ENCODE results near the gene CLNK. TPM values are rescaled to one million over a fixed set of nuclear protein-coding genes. Genes with fewer than 3 reads are reported as not detected.

Gene CLNK
- polyA plus RNA-seq, 1 of the 3 experiments (the other 2 are of a cell fraction) = not detected

GRCh38 chr4:10620935-10621488 lies 63.6 kb downstream of the CLNK start:
- WGBS (ENCODE audit: low lambda C conversion rate) = 25% methylated on average over 13 of the region's 13 CpGs
- POLR2A ChIA-PET = no interaction called here
- CTCF ChIA-PET = no interaction called here

GRCh38 chr4:10619855-10620254 lies 64.7 kb downstream of the CLNK start:
- ChIA-PET POLR2A (no interaction called here), CTCF (interaction anchor here (0.8 kb wide), 1 partner anchor 21 kb away, joined by 3 read pairs; no protein-coding TSS in a partner anchor)
- Histone ChIP-seq H3K27ac (ENCODE audit: low read depth in 2 of 2, low read length in 1 of 2) (no peak overlapping the region), H3F3A (replicated peaks; ENCODE audit: insufficient read depth) (no peaks in the 10 kb centered on the region), H3K27me3 (ENCODE audit: insufficient read depth) (no peaks in the 10 kb centered on the region), H3K9me2 (no peaks in the 10 kb centered on the region), H3K4me1 (ENCODE audit: control insufficient read depth in 1 of 2, insufficient read depth in 2 of 2, low read depth in 1 of 2, low read length in 1 of 2) (no peaks in the 10 kb centered on the region), H2AFZ (ENCODE audit: low read depth) (no peak overlapping the region), H3K79me2 (ENCODE audit: insufficient read depth) (no peaks in the 10 kb centered on the region), H4K20me1 (ENCODE audit: insufficient read depth) (no peaks in the 10 kb centered on the region), H3K36me3 (replicated peaks in 1 of 2; ENCODE audit: control insufficient read depth in 1 of 2, insufficient read depth in 2 of 2, low read length in 1 of 2) (no peaks in the 10 kb centered on the region), H3K4me3 (ENCODE audit: low read depth in 2 of 2, low read length in 1 of 2) (no peak overlapping the region), H3K9ac (no peak overlapping the region), H3K4me2 (no peak overlapping the region), H3K9me3 (no peaks in the 10 kb centered on the region)
- DNase-seq = no peak
- 37% methylated on average over 11 of the region's 11 CpGs for WGBS (ENCODE audit: low lambda C conversion rate)
- no peak for TF ChIP-seq ELF1 (IDR thresholded peaks at IDR 0.05)
- TF ChIP-seq YY1 (IDR thresholded peaks at IDR 0.05; ENCODE audit: low read depth) = no peak
- no peak for TF ChIP-seq ZBTB33 (IDR thresholded peaks at IDR 0.05; ENCODE audit: borderline replicate concordance, low read depth)
- TF ChIP-seq MAX (IDR thresholded peaks at IDR 0.05; ENCODE audit: low read depth) = no peak
- TF ChIP-seq REST (IDR thresholded peaks at IDR 0.05; ENCODE audit: low read depth, low read length) = no peak
- no peak for TF ChIP-seq SMC3 (IDR thresholded peaks at IDR 0.05; ENCODE audit: low read depth, low read length)
- TF ChIP-seq FOSL2 (IDR thresholded peaks at IDR 0.05; ENCODE audit: borderline replicate concordance, low read depth) = no peak

More at GRCh38 chr4:10620935-10621488, 63.6 kb downstream of the CLNK start:
- no peak overlapping the region for H2AFZ ChIP-seq (ENCODE audit: low read depth)
- no peak overlapping the region for H3K4me2 ChIP-seq
- TF ChIP-seq CTCF (IDR thresholded peaks at IDR 0.05) = no peak
- no peak for TF ChIP-seq RAD21 (IDR thresholded peaks at IDR 0.05; ENCODE audit: low read length)
- no peak for TF ChIP-seq USF1 (IDR thresholded peaks at IDR 0.05; ENCODE audit: borderline replicate concordance, low read depth)
- TF ChIP-seq RXRA (IDR thresholded peaks at IDR 0.05; ENCODE audit: borderline replicate concordance, low read depth) = no peak
- no peak for TF ChIP-seq SIN3A (IDR thresholded peaks at IDR 0.05; ENCODE audit: borderline replicate concordance, low read depth, low read length)
- no peak for TF ChIP-seq TCF12 (IDR thresholded peaks at IDR 0.05)
- TF ChIP-seq MAX (IDR thresholded peaks at IDR 0.05; ENCODE audit: low read depth) = no peak
- TF ChIP-seq GATA2 (CRISPR knock-in tag; IDR thresholded peaks at IDR 0.05) = no peak
- H3K4me1 ChIP-seq (ENCODE audit: control insufficient read depth in 1 of 2, insufficient read depth in 2 of 2, low read depth in 1 of 2, low read length in 1 of 2) = no peaks in the 10 kb centered on the region
- H4K20me1 ChIP-seq (ENCODE audit: insufficient read depth) = no peaks in the 10 kb centered on the region
- H3K9me3 ChIP-seq = no peaks in the 10 kb centered on the region
- no peaks in the 10 kb centered on the region for H3F3A ChIP-seq (replicated peaks; ENCODE audit: insufficient read depth)
- H3K9ac ChIP-seq = no peak overlapping the region
- no peak for DNase-seq
- no peaks in the 10 kb centered on the region for H3K79me2 ChIP-seq (ENCODE audit: insufficient read depth)
- no peak overlapping the region for H3K27ac ChIP-seq (ENCODE audit: low read depth in 2 of 2, low read length in 1 of 2)
- no peak overlapping the region for H3K4me3 ChIP-seq (ENCODE audit: low read depth in 2 of 2, low read length in 1 of 2)
- peaks cover 6% of the 10 kb centered on the region; the same call in 1 of the 2 replicates for H3K27me3 ChIP-seq (ENCODE audit: insufficient read depth)
- no peaks in the 10 kb centered on the region for H3K36me3 ChIP-seq (replicated peaks in 1 of 2; ENCODE audit: control insufficient read depth in 1 of 2, insufficient read depth in 2 of 2, low read length in 1 of 2)
- H3K9me2 ChIP-seq = no peaks in the 10 kb centered on the region
